Left ventricle myocardium superior (tissue), 1 donor: ENCODE measurements around the gene SRRM3. TPM values are rescaled to one million over a fixed set of nuclear protein-coding genes. Genes with fewer than 3 reads are reported as not detected.
"Not testable (repeated sequence)": the region's sequence is repeated elsewhere in the genome, so short reads cannot be mapped to it uniquely, and the experiment has no call there.

Experiments used
- ATAC-seq: fragments of 200-7000 bp; cut with Tn5 transposase; one replicate; pipeline ENCODE4 v1.9.1; 2020; ENCODE audit warnings: mild to moderate bottlenecking, moderate library complexity
- DNase-seq: peaks from one replicate; pipeline ENCODE4 v3.0.0-alpha.2; 2020
- intact Hi-C: fragments of 100-400 bp; cut with micrococcal nuclease; formaldehyde crosslinking; loops from one replicate; pipeline ENCODE4 v1.11.0; 2022
- long read RNA-seq: library from polyadenylated mRNA; unstranded; transcript quantifications from one replicate; pipeline ENCODE4 v2.0.0, GENCODE V29; 2021
- total RNA-seq: library from RNA; stranded (reverse); fragmentation: NEBNext Ultra II Directional; extraction: Animal tissue kit (Norgen Biotek cat#: 25700); gene quantifications from one replicate; pipeline ENCODE4 v1.2.1, GENCODE V29; 2021
- donor health status: DM: no; HTN: yes; CAD: no; lungs with severe emphysema.

SRRM3 gene
- 17.2 TPM for total RNA-seq
- long read RNA-seq, transcript SRRM3-205 (4 exons, 2,150 nt): major isoform, 5 of 147 reads
- long read RNA-seq, partial matches to known transcripts: 36 of 147 reads
- long read RNA-seq, other reads (novel, unspliced or antisense): 106 of 147 reads

GRCh38 chr7:76201732-76202665 lies at the start of gene SRRM3:
Gene SRRM3, plus strand, starts transcription at chr7:76201896. Its CDS starts 33,171 bp downstream, at chr7:76235067.
- peak; percentile 83 for DNase-seq
- peak; percentile 93 for ATAC-seq
- intact Hi-C loops: no loop called here

- intact Hi-C loops: no loop called here
- DNase-seq (no peak), ATAC-seq (no peak)
Measured at GRCh38 chr7:76151932-76152331, 49.8 kb upstream of the SRRM3 start.

GRCh38 chr7:76153571-76154230 lies 48.0 kb upstream of the SRRM3 start:
- intact Hi-C loops, DNase-seq, ATAC-seq: not testable (repeated sequence)

- intact Hi-C loops: no loop called here
- DNase-seq (peak; percentile 72), ATAC-seq (peak; percentile 57)
Measured at GRCh38 chr7:76155938-76156337, 45.8 kb upstream of the SRRM3 start.

- intact Hi-C loops, ATAC-seq, DNase-seq: not testable (repeated sequence)
Measured at GRCh38 chr7:76156992-76157685, 44.6 kb upstream of the SRRM3 start.

- intact Hi-C loops, ATAC-seq, DNase-seq: not testable (repeated sequence)
Measured at GRCh38 chr7:76158416-76158815, 43.3 kb upstream of the SRRM3 start.

GRCh38 chr7:76162416-76163170 lies 39.1 kb upstream of the SRRM3 start:
- DNase-seq, intact Hi-C loops, ATAC-seq: not testable (repeated sequence)

- ATAC-seq, intact Hi-C loops, DNase-seq: not testable (repeated sequence)
Measured at GRCh38 chr7:76163812-76164211, 37.9 kb upstream of the SRRM3 start.

GRCh38 chr7:76165106-76165972 lies 36.4 kb upstream of the SRRM3 start:
- DNase-seq (no peak), ATAC-seq (no peak)
- intact Hi-C loops: no loop called here

GRCh38 chr7:76165973-76166403 lies 35.7 kb upstream of the SRRM3 start:
- no peak for DNase-seq
- intact Hi-C loops: no loop called here

GRCh38 chr7:76166404-76167255 lies 35.1 kb upstream of the SRRM3 start:
- intact Hi-C loops: no loop called here
- ATAC-seq: peak; percentile 98

More at GRCh38 chr7:76165973-76166403, 35.7 kb upstream of the SRRM3 start:
- ATAC-seq: no peak

GRCh38 chr7:76173566-76174205 lies 28.0 kb upstream of the SRRM3 start:
- DNase-seq (no peak), ATAC-seq (no peak)
- intact Hi-C loops: no loop called here

More at GRCh38 chr7:76166404-76167255, 35.1 kb upstream of the SRRM3 start:
- peak; percentile 99 for DNase-seq

- intact Hi-C loops, DNase-seq, ATAC-seq: not testable (repeated sequence)
Measured at GRCh38 chr7:76176951-76177350, 24.7 kb upstream of the SRRM3 start.

- intact Hi-C loops: loop anchor here (10.0 kb wide), 1 partner anchor 105 kb away; no protein-coding TSS in a partner anchor
- DNase-seq (no peak), ATAC-seq (no peak)
Measured at GRCh38 chr7:76179686-76180085, 22.0 kb upstream of the SRRM3 start.

- DNase-seq: no peak
- no peak for ATAC-seq
- intact Hi-C loops: loop anchor here (10.0 kb wide), 1 partner anchor 102 kb away; no protein-coding TSS in a partner anchor
Measured at GRCh38 chr7:76182225-76182960, 19.3 kb upstream of the SRRM3 start.
